GM19452 (cell line): ENCODE data around the gene SYN1.

ENCODE experiments used
- ATAC-seq: cut with Tn5 transposase; IDR thresholded peaks from one replicate; pipeline ENCODE4 v1.9.1; 2021; ENCODE audit not compliant: unreplicated experiment

Gene SYN1

GRCh38 chrX:47634871-47635575, 15.4 kb upstream of the SYN1 start:
- no peak for ATAC-seq

- no peak for ATAC-seq
These were observed 14.3 kb upstream of the SYN1 start for GRCh38 chrX:47633689-47634590.

- no peak for ATAC-seq
These were observed 13.0 kb upstream of the SYN1 start for GRCh38 chrX:47632666-47633065.

- ATAC-seq, result no peak
These were observed 12.0 kb upstream of the SYN1 start for GRCh38 chrX:47631676-47632075.

GRCh38 chrX:47629419-47630200, 10.0 kb upstream of the SYN1 start, which contains the start of gene CFP:
Gene CFP (minus strand): TSS chrX:47629930. CDS start chrX:47629844, 86 bp downstream.
- no peak for ATAC-seq

- ATAC-seq, result no peak
These were observed 9.3 kb upstream of the SYN1 start for GRCh38 chrX:47628982-47629381.

- no peak for ATAC-seq
These were observed 5.7 kb upstream of the SYN1 start for GRCh38 chrX:47625365-47625764.

- ATAC-seq, result no peak
These were observed 3.9 kb upstream of the SYN1 start for GRCh38 chrX:47623540-47624027.

GRCh38 chrX:47621851-47622250, 2.2 kb upstream of the SYN1 start:
- no peak for ATAC-seq

GRCh38 chrX:47620303-47620685, 637 bp upstream of the SYN1 start:
- no peak for ATAC-seq

- no peak for ATAC-seq
These were observed 653 bp downstream of the SYN1 start for GRCh38 chrX:47618923-47619485.

GRCh38 chrX:47614618-47615017, 5.0 kb downstream of the SYN1 start:
- ATAC-seq, result no peak

- no peak for ATAC-seq
These were observed 6.6 kb downstream of the SYN1 start for GRCh38 chrX:47613082-47613481.

GRCh38 chrX:47612418-47612817, 7.2 kb downstream of the SYN1 start:
- ATAC-seq, result no peak

GRCh38 chrX:47611926-47612325, 7.7 kb downstream of the SYN1 start:
- ATAC-seq, result no peak

- no peak for ATAC-seq
These were observed 8.2 kb downstream of the SYN1 start for GRCh38 chrX:47611489-47611888.

GRCh38 chrX:47610511-47610910, 9.1 kb downstream of the SYN1 start:
- no peak for ATAC-seq

- ATAC-seq, result no peak
These were observed 11.4 kb downstream of the SYN1 start for GRCh38 chrX:47608130-47608810.

GRCh38 chrX:47607091-47607490, 12.6 kb downstream of the SYN1 start:
- no peak for ATAC-seq

GRCh38 chrX:47605024-47605423, 14.6 kb downstream of the SYN1 start:
- no peak for ATAC-seq
